ENCODE results near the gene NAALADL2.

DNA sequence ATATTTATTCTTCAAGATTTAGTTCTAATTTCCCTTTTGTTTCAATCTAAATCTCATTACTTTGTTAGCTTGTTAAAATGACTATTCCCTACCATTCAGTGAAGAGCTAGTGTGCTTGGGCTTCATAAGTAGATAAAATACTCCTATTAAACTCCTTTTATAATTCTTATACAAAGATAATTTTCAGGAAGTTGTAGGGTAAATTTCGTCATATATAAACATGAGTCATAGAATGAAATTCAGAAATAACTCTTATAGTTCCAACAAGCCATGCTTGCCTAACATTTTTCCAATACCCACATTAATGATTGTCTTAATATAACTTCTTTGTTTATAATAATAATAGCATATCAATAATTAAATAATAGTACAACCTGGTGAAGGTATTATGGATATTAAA lies 407.3 kb downstream of the NAALADL2 start:
- TF ChIP-seq, protein P1, sequence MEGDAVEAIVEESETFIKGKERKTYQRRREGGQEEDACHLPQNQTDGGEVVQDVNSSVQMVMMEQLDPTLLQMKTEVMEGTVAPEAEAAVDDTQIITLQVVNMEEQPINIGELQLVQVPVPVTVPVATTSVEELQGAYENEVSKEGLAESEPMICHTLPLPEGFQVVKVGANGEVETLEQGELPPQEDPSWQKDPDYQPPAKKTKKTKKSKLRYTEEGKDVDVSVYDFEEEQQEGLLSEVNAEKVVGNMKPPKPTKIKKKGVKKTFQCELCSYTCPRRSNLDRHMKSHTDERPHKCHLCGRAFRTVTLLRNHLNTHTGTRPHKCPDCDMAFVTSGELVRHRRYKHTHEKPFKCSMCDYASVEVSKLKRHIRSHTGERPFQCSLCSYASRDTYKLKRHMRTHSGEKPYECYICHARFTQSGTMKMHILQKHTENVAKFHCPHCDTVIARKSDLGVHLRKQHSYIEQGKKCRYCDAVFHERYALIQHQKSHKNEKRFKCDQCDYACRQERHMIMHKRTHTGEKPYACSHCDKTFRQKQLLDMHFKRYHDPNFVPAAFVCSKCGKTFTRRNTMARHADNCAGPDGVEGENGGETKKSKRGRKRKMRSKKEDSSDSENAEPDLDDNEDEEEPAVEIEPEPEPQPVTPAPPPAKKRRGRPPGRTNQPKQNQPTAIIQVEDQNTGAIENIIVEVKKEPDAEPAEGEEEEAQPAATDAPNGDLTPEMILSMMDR (IDR thresholded peaks at IDR 0.05): no peak
- TF ChIP-seq POLR2AphosphoS5 (IDR thresholded peaks at IDR 0.05; ENCODE audit: insufficient read depth in 1 of 2, low read depth in 1 of 2): no peak
- TF ChIP-seq POLR2A (IDR thresholded peaks at IDR 0.05): no peak

Data from vagina (tissue), 2 donors.